Hematopoietic multipotent progenitor cell treated with erythropoietin and hydrocortisone succinate and interleukin-3 and kit ligand, for 15 days (in vitro differentiated cells): Measurements from ENCODE around the gene RFPL2.
"Not testable (repeated sequence)": the region's sequence is repeated elsewhere in the genome, so short reads cannot be mapped to it uniquely, and the experiment has no call there.

Source experiments
- DNase-seq: peaks from one replicate; pipeline ENCODE4 v3.0.0-alpha.2; 2015; ENCODE audit warnings: low spot score

RFPL2 gene

DNA sequence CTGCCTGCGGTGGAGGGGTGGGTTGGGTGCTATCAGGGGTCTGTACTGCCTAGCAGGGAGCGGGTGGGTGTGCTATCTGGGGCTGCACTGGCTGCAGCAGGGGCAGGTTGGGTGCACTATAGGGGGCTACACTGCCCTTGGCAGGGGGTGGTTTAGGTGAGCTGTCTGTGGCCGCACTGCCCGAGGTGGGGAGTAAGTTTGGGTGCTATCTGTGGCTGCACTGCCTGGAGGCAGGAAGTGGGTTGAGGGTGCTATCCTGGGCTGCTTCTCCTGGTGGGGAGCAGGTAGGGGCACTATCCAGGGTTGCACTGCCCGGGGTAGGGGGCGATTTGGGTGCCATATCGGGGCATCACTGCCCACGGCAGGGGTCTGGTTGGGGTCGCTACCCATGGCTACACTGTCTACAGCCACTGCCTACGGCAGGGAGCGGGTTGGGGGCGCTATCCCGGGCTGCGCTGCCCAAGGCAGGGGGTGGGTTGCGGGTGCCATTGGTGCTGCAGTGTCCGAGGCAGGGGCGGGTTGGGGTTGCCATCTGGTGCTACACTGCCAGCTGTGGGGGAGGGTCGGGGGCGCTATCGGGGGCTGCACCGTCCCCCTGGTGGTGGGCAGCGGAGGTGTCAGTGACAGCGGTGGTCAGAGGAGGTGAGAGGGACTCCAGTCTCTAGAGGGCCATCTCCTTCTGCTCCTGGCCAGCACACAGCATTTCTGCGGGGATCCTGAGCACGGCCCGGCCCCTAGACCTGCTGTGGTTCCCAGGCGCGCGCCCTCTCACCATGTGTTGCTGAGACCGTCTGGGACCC is 1.3 kb upstream of the RFPL2 start:
- DNase-seq, result no peak

DNA sequence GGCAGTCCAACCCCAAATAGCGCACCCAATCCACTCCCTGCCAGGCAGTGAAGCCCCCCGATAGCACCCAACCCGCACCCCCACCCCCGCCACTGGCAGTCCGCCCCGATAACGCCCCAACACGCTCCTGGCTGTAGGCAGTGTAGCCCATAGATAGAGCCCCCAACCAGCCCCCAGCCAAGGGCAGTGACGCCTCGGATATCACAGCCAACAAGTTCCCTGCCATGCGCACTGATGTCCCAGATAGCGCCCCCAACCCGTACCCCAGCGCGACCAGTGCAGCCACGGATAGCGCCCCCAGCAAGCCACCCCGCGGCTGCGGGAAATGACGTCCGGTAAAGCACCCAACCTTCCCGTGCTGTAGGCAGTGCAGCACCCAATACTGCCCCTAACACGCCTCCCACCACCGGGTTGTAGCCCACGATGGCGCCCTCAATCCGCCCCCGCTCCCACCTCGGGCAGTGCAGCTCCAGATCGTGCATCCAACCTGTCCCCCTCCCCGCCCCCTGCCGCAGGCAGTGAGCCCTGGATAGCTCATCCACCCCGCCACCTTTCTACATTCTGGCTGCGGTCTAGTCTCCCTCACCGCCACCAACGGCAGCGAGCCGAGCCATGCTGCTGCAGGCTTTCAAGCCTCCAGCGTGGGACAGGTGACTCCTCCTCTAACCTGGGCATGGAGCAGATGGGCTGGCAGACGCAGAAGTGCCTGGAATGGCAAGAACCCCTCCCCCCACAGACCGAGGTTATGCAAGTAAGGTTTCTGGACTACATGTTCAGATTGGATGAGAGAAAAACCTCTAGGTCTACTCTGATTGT is 625 bp downstream of the RFPL2 start:
- peak; percentile 50 for DNase-seq

DNA sequence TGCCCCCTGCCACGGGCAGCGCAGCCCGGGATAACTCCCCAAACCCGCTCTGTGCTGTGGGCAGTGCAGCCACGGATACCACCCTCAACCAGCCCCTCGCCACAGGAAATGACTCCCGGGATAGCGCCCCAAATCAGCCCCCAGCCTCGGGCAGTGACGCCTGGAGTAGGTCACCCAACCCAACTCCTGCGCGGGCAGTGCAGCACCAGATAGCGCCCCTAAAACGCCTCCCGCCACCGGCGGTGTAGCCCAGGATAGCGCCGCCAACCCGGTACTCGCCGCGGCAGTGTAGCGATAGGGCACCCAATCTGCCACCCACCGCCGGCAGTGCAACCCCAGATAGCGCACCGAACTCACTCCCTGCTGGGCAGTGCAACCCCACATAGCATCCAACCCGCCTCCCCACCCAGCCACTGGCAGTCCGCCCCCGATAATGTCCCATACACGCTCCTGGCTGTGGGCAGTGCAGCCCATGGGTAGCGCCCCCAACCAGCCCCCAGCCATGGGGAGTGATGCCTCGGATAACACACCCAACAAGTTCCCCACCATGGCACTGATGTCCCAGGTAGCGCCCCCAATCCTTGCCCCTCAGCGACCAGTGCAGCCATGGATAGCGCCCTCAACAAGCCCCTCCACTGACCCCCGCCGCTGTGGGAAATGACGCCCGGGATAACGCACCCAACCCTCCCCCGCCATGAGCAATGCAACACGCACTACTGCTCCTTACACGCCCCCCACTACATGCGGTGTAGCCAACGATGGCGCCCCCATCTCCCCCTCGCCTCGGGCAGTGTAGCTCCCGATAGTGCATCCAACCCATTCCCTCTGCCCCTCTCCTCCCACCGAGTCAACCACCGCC is 1.5 kb downstream of the RFPL2 start:
- peak; percentile 76 for DNase-seq

DNA sequence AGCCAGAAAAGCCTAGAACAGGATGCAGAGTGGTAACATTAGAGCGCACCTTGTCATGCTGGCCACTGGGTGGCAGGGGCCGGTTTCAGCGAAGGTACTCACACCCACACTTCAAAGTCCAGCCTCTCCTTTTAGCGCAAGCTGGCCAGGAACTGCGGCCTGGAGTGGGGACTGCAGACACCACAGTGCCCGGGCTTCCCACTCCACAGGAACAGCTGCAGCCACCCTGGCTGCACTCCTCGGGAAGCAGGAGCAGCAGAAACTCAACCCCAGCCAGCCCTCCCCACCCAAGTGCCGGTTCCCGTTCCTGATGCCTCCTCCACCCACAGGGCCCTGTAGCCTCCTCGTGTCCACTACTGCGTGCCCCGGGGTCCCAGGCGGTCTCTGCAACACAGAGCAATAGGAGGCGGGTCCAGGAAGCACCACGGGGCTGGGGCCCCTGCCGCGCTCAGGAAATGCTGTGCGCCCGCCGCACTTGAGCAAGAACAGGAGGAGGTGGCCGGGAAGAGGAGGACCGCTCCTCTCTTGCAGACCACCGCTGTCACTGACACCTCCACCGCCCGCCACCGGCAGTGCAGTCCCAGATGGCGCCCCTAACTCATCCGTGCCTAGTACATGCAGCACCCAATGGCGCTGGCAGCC is 2.2 kb downstream of the RFPL2 start:
- DNase-seq, result peak; percentile 34

DNA sequence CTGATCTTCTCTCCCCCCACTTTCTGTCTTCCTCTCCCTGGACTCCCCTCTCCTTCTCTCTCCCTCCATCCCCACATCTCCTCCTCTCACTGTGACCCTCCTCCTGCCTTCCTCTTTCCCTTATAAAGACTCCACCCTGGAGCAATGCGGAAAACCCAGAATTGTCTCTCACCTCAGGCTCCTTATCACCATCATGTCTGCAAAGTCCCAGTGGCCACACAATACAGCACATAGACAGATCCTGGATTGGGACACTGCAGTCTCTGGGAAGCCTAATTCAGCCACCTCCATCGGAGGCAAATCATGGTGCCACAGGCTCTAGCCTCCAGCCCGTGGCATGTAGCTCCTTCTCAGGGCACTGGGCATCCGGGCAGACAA is 2.7 kb downstream of the RFPL2 start:
- no peak for DNase-seq

DNA sequence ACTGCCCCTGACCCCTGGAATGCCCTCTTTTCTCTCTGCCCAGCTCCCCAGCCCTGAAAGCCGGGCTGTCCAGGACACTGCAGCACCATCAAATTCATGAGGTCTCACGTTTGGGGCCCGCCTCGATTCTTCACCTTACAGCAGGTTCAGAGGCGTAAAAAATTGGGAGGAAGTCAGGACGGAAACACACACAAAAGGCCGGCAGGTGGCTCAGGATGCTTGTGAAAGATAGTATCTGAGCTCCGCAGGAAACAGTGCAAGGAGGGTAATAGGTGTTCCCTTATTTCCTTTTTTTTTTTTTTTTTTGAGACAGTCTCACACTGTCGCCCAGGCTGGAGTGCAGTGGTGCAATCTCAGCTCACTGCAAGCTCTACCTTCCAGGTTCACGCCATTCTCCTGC is 4.1 kb downstream of the RFPL2 start:
- no peak for DNase-seq

DNA sequence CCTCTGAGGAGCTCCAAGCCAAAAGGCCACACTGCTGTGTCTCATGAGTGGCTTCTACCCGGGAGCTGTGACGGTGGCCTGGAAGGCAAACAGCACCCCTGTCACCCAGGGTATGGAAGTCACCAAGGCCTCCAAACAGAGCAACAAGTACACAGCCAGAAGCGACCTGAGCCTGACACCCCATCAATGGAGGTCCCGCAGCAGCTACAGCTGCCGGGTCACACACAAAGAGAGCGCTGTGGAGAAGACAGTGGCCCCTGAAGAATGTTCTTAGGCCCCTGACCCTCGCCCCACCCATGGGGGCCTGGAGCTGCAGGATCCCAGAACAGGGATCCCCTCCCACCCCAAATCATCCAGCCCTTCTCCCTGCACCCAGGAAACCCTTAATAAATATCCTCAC is 4.9 kb downstream of the RFPL2 start:
- DNase-seq, result no peak

DNA sequence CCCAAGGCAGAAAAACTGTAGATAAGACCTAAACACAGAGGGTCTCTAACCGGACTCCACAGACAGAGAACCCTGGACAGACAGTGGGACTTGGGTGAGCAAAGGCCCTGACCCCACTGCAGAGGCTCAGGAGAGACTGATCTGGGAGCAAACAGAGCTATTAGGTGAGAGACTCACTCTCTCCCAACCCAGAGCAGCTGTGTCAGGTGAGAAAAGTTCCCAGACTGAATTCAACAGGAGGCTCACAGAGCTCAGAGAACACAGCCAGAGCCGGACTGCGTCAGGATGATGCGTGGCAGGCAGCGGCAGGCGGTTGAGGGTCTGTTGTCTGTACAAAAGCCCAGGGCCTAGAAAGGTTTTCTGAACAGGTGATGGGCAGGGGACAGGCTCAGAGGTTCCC is 5.5 kb downstream of the RFPL2 start:
- no peak for DNase-seq

DNA sequence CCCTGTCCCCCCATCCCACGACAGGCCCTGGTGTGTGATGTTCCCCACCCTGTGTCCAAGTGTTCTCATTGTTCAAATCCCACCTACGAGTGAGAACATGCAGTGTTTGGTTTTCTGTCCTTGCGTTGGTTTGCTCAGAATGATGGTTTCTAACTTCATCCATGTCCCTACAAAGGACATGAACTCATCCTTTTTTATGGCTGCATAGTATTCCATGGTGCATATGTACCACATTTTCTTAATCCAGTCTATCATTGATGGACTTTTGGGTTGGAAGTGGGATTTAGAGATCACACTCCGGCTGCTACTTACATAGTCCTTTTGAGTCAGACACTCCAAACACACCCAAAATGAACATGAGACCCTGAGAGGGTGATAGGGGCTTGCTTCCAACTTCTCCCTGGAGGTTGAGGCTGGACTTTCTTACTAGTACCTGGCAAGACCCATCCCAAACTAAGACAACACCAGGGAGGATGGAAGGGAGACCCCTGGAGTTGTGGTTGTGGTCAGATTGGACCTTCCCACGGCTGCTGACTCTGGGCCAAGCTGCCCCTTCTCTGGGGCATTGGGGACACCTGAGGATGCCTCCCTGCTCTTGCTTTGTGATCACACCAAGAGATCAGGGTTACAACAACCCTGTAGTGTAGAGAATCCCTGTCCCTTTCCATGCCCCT is 7.2 kb downstream of the RFPL2 start:
- DNase-seq, result not testable (repeated sequence)

DNA sequence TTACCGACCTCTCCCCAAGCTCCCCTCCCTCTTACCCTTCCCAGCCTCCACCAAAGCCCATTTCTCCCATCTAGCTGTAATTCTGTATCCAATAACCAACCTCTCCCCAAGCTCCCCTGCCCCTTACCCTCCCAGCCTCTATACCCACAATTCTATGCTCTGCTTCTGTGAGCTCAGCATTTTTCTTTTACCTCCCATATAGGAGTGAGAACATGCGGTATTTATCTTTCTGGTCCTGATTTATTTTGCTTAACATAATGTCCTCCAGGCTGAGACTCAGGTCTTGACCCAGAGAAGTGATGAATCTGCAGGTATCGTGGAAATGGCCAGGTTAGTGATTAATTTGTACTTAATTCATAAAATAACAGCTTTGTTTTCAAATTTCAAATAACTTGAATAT is 9.0 kb downstream of the RFPL2 start:
- not testable (repeated sequence) for DNase-seq

DNA sequence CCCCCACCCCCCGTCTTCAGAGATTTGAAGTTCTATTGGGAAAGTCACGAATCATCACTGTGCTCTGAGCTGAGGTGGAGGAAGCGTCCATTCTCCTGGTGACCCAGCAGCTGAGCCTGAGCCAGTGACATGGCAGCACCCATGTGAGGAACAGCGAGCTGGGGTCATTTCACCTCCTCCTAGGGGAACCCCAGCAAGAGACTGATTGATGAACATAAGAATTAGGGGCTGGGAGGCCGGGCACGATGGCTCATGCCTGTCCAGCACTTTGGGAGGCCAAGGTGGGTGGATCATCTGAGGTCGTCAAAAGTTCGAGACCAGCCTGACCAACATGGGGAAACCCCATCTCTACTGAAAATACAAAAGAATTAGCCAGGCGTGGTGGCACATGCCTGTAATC is 11.5 kb downstream of the RFPL2 start:
- DNase-seq, result not testable (repeated sequence)

DNA sequence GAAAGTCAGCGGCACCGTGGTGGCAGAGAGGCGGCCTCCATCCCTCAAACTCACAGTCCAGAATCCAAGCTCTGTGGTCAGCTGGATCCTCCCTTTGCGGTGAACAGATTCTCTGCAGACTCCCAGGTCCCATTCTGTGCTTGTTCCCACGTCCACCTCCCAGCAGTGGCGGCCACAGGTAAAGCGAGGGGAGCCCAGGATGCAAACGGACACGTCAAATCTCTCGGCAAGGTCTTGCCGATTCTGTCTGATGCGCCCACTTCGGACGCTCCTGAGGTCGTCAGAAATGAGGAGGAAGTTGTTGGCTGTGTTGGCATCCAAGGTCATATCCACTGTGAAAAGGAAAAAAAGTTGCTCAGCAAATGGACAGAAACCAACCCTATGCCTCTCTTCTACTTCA is 13.9 kb downstream of the RFPL2 start:
- not testable (repeated sequence) for DNase-seq

DNA sequence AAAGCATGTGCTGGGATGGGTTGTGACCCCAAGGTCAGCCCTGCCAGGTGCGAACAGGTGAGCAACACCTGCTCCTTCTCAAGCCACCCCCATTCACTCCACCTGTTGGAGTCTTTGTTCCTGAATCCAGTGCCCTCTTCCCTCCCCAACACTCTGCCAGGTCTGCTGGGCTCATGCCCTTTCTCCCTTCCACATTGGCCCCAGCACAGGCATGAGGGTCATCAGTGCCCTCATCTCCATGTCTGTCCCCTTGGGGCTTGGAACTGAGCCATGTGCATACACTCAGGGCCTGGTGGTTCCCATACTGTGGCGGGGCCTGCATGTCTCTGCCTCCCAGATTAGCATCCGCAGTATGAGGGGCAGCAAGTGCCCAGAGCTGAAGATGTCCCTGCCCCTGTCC is 19.1 kb downstream of the RFPL2 start:
- DNase-seq, result no peak

DNA sequence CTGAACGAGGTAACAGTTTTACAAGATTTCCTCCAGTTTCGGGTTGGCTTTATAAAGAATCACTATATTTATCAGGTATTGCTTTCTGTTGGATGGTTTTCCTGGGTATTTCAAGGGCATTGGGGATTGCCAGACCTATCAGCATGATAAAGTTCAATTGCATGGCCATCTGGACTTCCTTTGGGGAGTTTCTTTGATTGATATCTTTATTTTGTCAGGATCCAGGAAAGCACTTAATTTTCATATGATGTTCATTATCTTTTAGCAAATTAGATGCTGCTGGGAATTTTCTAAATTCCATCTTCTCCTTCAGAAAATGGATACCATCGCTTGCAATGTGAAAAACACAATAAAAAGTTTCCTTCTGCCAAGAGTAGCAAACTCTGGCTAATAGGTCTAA is 21.2 kb downstream of the RFPL2 start:
- DNase-seq, result no peak

DNA sequence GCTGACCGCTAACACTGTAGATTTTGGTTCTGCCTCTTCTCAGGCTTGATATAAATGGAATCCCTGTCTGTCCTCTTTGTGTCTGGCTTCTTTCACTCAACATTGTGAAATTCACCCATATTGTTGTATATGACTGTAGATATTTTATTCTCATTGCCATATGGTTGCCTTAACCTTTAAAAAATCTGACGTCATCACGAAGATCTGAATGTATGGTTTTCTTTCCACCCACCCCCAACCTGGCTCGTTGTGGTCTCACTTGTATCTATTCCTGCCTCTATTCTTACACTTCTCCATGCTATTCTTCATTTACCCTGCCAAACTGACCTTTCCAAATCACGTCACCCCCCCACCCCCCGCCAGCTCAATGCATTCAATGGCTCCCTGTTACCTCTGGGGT is 23.8 kb downstream of the RFPL2 start:
- no peak for DNase-seq

DNA sequence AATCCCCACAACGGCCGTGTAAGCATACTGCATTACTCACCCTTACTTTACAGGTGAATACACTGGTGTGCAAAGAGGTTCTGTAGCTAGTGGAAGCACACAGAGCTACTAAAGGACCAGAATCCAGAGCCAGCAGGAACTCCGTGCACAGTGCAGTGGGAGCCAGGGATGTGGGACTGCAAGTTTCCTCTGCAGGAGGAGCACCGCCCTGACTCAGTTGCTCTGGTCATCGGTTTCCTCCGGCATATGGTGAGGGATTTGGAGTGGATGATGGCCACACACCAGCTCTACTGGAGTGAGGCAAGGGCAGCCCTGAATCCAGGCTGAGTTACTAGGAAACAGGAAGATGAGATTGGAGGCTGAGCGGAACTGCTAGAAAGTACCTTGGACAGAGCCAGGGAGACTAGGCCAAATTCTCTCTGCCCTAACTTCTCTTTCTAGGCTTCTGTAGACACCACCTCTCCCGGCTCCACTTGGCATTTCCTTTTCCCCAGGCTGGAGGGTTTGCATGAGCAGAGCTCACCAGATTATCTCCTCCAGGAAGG is 27.6 kb downstream of the RFPL2 start:
- DNase-seq, result no peak

DNA sequence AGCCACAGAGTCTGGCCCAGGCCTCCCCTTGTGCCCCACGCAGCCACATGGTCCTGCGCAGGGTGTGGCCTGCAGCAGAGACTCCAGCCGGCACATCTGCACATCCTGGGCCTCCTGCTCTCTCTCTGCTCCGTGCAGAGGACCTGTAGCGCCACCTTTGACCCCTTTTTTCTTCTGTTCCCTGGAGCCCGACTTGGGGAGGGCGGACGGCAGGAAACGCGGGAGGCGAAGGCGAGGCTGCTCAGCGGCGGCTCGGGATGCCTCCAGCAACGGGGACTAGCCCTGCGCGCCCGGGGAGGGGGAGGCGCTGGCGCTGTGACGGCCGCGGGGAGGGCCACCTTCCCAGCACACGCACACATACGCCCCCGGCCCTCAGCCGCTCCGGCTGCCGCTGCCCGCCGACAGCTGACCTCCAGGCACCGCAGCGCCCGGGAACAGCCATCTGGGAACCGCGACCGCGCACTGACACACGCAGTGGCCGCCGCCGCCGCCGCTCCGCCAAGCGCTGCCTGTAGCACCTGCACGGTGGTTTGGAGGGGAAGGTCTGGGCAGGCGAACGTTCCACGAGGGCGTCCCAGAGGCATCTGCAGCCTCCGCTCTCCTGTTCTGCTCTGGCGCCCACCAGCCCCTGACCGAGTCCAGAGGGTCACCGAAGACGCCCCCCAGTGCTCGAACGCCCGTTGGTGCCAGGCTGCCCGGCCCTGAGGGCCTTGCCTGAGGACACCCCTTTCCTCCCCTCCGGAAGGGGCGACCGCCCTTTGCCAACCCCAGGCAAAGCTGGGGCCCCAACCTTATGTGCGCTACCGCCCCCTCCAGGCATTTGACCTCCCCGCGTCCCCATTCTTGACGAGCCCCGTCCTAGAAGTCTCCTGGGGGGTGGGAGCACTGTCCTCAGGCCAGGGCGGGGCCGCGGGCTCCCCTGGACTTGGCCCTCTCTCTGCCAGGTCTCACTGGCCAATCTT is 28.9 kb downstream of the RFPL2 start:
- no peak for DNase-seq

DNA sequence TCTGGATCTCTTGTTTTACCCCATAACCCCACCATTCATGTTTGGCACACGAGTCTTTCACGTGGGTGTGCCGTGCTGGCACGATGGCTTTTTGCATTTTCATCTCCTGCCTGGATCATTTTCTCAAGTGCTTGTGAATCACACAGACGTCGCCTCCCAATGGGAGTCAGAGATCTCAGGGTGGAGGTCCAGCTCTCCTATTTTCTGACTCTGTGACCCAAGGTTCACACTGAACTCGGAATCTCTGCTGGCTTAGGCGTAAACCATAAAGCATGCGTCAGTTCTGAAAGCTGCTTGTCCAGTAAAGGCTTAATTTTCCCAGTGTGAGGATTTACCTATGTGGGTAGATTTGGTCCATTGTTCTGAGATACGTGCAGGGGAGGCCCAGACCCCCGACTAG is 29.8 kb downstream of the RFPL2 start:
- no peak for DNase-seq

DNA sequence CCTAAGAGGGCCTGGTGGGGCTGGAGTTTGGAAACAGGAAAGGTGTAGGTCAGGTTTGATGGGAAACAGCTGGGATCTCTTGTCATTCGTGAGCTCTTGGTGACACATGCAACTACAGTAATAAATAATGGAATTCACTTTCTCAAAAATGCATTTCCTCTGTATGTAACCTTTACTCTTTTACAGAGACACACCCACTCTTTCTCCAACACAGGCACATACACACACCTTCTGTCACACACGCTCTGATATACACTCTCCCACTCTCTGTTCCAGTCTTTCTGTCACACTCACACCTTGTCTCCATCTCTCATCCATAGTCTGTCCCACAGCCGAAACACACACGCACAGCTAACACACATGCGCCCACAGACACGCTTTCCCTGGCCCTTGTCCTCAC is 39.2 kb downstream of the RFPL2 start:
- no peak for DNase-seq
